Keratinocyte (primary cell): Measurements from ENCODE around the gene C1orf87. TPM values are rescaled to one million over a fixed set of nuclear protein-coding genes. Genes with fewer than 3 reads are reported as not detected.

Source experiments
- DNase-seq: peaks from one replicate; pipeline ENCODE4 v3.0.0-alpha.2; 2011; ENCODE audit warnings: low read depth, missing footprints, low spot score
- FAIRE-seq: peaks from 2 replicates; lab custom pipeline; 2011; peaks lifted over from hg19 to GRCh38; lab: Jason Lieb, UNC
- H2AFZ ChIP-seq: 2 replicates; pipeline ENCODE4 v1.6.0; 2012; ENCODE audit warnings: low read length, control low read depth, inconsistent platforms; ENCODE audit not compliant: control insufficient read depth
- H3K27ac ChIP-seq: 2 replicates; pipeline ENCODE4 v1.5.1; 2011; ENCODE audit warnings: low read length; ENCODE audit not compliant: control insufficient read depth, insufficient read depth
- H3K27me3 ChIP-seq: 3 replicates; pipeline ENCODE4 v1.6.0; 2011; ENCODE audit warnings: low read length; ENCODE audit not compliant: control insufficient read depth, insufficient read depth; ENCODE audit errors: extremely low read depth
- H3K36me3 ChIP-seq, 2 experiments: 2 replicates in 1 of 2; 3 replicates in 1 of 2; pipeline ENCODE4 v1.5.1; 2011; ENCODE audit warnings: low read length in 2 of 2, mild to moderate bottlenecking in 1 of 2; ENCODE audit not compliant: control insufficient read depth in 2 of 2, insufficient read depth in 2 of 2; ENCODE audit errors: extremely low read depth in 1 of 2
- H3K4me1 ChIP-seq: 3 replicates; pipeline ENCODE4 v1.5.1; 2011; ENCODE audit warnings: low read length; ENCODE audit not compliant: control insufficient read depth, insufficient read depth; ENCODE audit errors: extremely low read depth
- H3K4me2 ChIP-seq: 3 replicates; pipeline ENCODE4 v1.6.0; 2011; ENCODE audit warnings: low read depth, low read length; ENCODE audit not compliant: control insufficient read depth, insufficient read depth; ENCODE audit errors: extremely low read depth
- H3K4me3 ChIP-seq, 3 experiments: fragments of 200-600 bp in 1 of 3; sonication (generic) in 1 of 3; 2 replicates in 2 of 3; 3 replicates in 1 of 3; pipeline ENCODE4 v1.5.1; 2011 to 2016; ENCODE audit warnings: low read length in 3 of 3, mild to moderate bottlenecking in 3 of 3, control low read depth in 2 of 3, inconsistent platforms in 1 of 3, low read depth in 1 of 3, mixed read lengths in 1 of 3, mixed run types in 1 of 3, moderate library complexity in 1 of 3; ENCODE audit not compliant: control insufficient read depth in 2 of 3, insufficient read depth in 2 of 3; ENCODE audit errors: extremely low read depth in 1 of 3
- H3K79me2 ChIP-seq: 2 replicates; pipeline ENCODE4 v1.6.0; 2012; ENCODE audit warnings: low read length; ENCODE audit not compliant: control insufficient read depth, insufficient read depth
- H3K9ac ChIP-seq: 3 replicates; pipeline ENCODE4 v1.6.0; 2011; ENCODE audit warnings: low read length; ENCODE audit not compliant: control insufficient read depth, insufficient read depth; ENCODE audit errors: extremely low read depth
- H3K9me1 ChIP-seq: 3 replicates; pipeline ENCODE4 v1.6.0; 2011; ENCODE audit warnings: low read length; ENCODE audit not compliant: control insufficient read depth, insufficient read depth; ENCODE audit errors: extremely low read depth
- H3K9me3 ChIP-seq: 2 replicates; pipeline ENCODE4 v1.5.1; 2012; ENCODE audit warnings: low read depth, low read length; ENCODE audit not compliant: control insufficient read depth
- H4K20me1 ChIP-seq: 3 replicates; pipeline ENCODE4 v1.6.0; 2011; ENCODE audit warnings: low read length; ENCODE audit not compliant: control insufficient read depth, insufficient read depth; ENCODE audit errors: extremely low read depth
- CTCF ChIP-seq, 3 experiments: IDR thresholded peaks in 1 of 3; conservative IDR thresholded peaks in 1 of 3; optimal IDR thresholded peaks in 1 of 3; 2 replicates in 2 of 3; 3 replicates in 1 of 3; pipeline versions ENCODE3 to v1.5.1; 2011; ENCODE audit warnings: low read length in 3 of 3, mild to moderate bottlenecking in 3 of 3, moderate library complexity in 2 of 3, control low read depth in 1 of 3, inconsistent platforms in 1 of 3; ENCODE audit not compliant: insufficient read depth in 2 of 3; ENCODE audit errors: extremely low read depth in 1 of 3
- EZH2 ChIP-seq: IDR thresholded peaks from one replicate; pipeline ENCODE4 v1.6.1; 2012; ENCODE audit warnings: inconsistent platforms, mild to moderate bottlenecking, low read length, moderate library complexity
- dilution Hi-C: fragments of 300-500 bp; cut with MboI; formaldehyde crosslinking; loops from one replicate; pipeline ENCODE4 v1.7.0; 2020; ENCODE audit warnings: low sequenced_read_pairs; ENCODE audit not compliant: extremely low pct_ligation_motif_present
- polyA plus RNA-seq, 5 experiments: library from polyadenylated mRNA; depleted of rRNA in 3 of 5; stranded (reverse) in 3 of 5; stranded (forward) in 1 of 5; unstranded in 1 of 5; fragments of >200 nt; gene quantifications; 1 replicate in 1 of 5; 2 replicates in 3 of 5; 3 replicates in 1 of 5; pipeline versions ENCODE4 v1.2.1 to v1.2.3, GENCODE V29; 2011 to 2012; ENCODE audit warnings: missing spikeins in 2 of 5, low read depth in 1 of 5, low replicate concordance in 1 of 5

Gene C1orf87
- polyA plus RNA-seq, 1 donor (not counting 4 experiments of a cell fraction or from before 2014, with no cell fraction given), result not detected

- dilution Hi-C loops, result no loop called here
- no peaks in the 10 kb centered on the region for H3K9me1 ChIP-seq
- H3K4me1 ChIP-seq, result no peaks in the 10 kb centered on the region
- no peak overlapping the region for H3K27ac ChIP-seq
- no peaks in the 10 kb centered on the region for H3K27me3 ChIP-seq
- H4K20me1 ChIP-seq, result no peaks in the 10 kb centered on the region
- FAIRE-seq (no peak), DNase-seq (no peak)
- no peak overlapping the region for H3K4me2 ChIP-seq
- no peaks in the 10 kb centered on the region for H3K36me3 ChIP-seq
- no peak overlapping the region for H3K4me3 ChIP-seq
- H3K79me2 ChIP-seq, result no peaks in the 10 kb centered on the region
- TF ChIP-seq EZH2 (no peak), CTCF (optimal IDR thresholded peaks at IDR 0.05 in 1 of 3, IDR thresholded peaks at IDR 0.05 in 1 of 3, conservative IDR thresholded peaks at IDR 0.05 in 1 of 3; ENCODE audit: extremely low read depth in 1 of 3, insufficient read depth in 2 of 3, low read length in 3 of 3) (no peak)
- H3K9ac ChIP-seq, result no peak overlapping the region
- no peaks in the 10 kb centered on the region for H3K9me3 ChIP-seq
- H2AFZ ChIP-seq, result no peak overlapping the region
Observed at GRCh38 chr1:60000625-60001024, 72.9 kb downstream of the C1orf87 start.

GRCh38 chr1:59999746-60000145 is 73.8 kb downstream of the C1orf87 start:
- H3K36me3 ChIP-seq, result no peaks in the 10 kb centered on the region
- H4K20me1 ChIP-seq, result no peaks in the 10 kb centered on the region
- no peak overlapping the region for H3K4me2 ChIP-seq
- H3K4me3 ChIP-seq, result no peak overlapping the region
- no peak overlapping the region for H3K27ac ChIP-seq
- no peaks in the 10 kb centered on the region for H3K79me2 ChIP-seq
- no peak for FAIRE-seq
- H2AFZ ChIP-seq, result no peak overlapping the region
- no peak overlapping the region for H3K9ac ChIP-seq
- no peak for DNase-seq
- TF ChIP-seq EZH2, result no peak
- TF ChIP-seq CTCF (optimal IDR thresholded peaks at IDR 0.05 in 1 of 3, IDR thresholded peaks at IDR 0.05 in 1 of 3, conservative IDR thresholded peaks at IDR 0.05 in 1 of 3; ENCODE audit: extremely low read depth in 1 of 3, insufficient read depth in 2 of 3, low read length in 3 of 3), result no peak
- H3K4me1 ChIP-seq, result no peaks in the 10 kb centered on the region
- H3K9me1 ChIP-seq, result no peaks in the 10 kb centered on the region
- dilution Hi-C loops, result no loop called here
- no peaks in the 10 kb centered on the region for H3K27me3 ChIP-seq
- H3K9me3 ChIP-seq, result no peaks in the 10 kb centered on the region
